Mucosa of descending colon (tissue), 3 donors: ENCODE measurements around the gene ZNF468. TPM values are rescaled to one million over a fixed set of nuclear protein-coding genes. Genes with fewer than 3 reads are reported as not detected.
"Not testable (repeated sequence)": the region's sequence is repeated elsewhere in the genome, so short reads cannot be mapped to it uniquely, and the experiment has no call there.

Source experiments
- ATAC-seq: fragments of 200-7000 bp; cut with Tn5 transposase; one replicate; pipeline ENCODE4 v1.9.1; 2020; ENCODE audit warnings: mild to moderate bottlenecking, moderate library complexity
- DNase-seq, 3 donors: peaks; one replicate each; pipeline ENCODE4 v3.0.0-alpha.2; 2020
- H3K36me3 ChIP-seq: fragments of 200-600 bp; one replicate; pipeline ENCODE4 v1.8.0; 2021; ENCODE audit warnings: low read depth, mild to moderate bottlenecking
- H3K4me1 ChIP-seq: fragments of 200-600 bp; one replicate; pipeline ENCODE4 v1.8.0; 2021; ENCODE audit warnings: low read depth, mild to moderate bottlenecking
- H3K4me3 ChIP-seq: fragments of 200-600 bp; one replicate; pipeline ENCODE4 v1.8.0; 2021; ENCODE audit warnings: mild to moderate bottlenecking
- H3K9me3 ChIP-seq: fragments of 200-600 bp; one replicate; pipeline ENCODE4 v1.8.0; 2021; ENCODE audit warnings: mild to moderate bottlenecking
- intact Hi-C, 2 donors: fragments of 100-400 bp; cut with DNase I in 1 of 2; cut with micrococcal nuclease in 1 of 2; formaldehyde crosslinking; loops; one replicate each; pipeline versions ENCODE4 v1.11.0 to v1.11.1; 2022; cut with DNase I, micrococcal nuclease
- long read RNA-seq, 2 donors: library from polyadenylated mRNA; unstranded; transcript quantifications; one replicate each; pipeline ENCODE4 v2.0.0, GENCODE V29; 2019 to 2021
- total RNA-seq, 3 donors: library from RNA; stranded (reverse); fragmentation: NEBNext Ultra II Directional in 2 of 3; extraction: Animal tissue kit (Norgen Biotek cat#: 25700) in 2 of 3; gene quantifications; one replicate each; pipeline versions ENCODE4 v1.2.1 to v1.2.4, GENCODE V29; 2021 to 2023
- TF ChIP-seq, protein P1 (sequence below): fragments of 200-600 bp; IDR thresholded peaks from one replicate; pipeline ENCODE4 v1.8.0; 2022; ENCODE audit warnings: antibody characterized with exemption, mild to moderate bottlenecking
- donor health status: DM: no; HTN: no; CAD: no; lungs with moderate emphysema.
- donor health status: DM: no; HTN: no; CAD: no.
- donor health status: DM: no; HTN: yes; CAD: no.

Gene ZNF468
- total RNA-seq: 10 to 100 TPM; 19.5 to 33.2 (median 30.7) TPM
- long read RNA-seq, donor 1, full-length matches to known transcripts: 14 of 19 reads
- long read RNA-seq, donor 1, partial matches to known transcripts: 2 of 19 reads
- long read RNA-seq, donor 1, other reads (novel, unspliced or antisense): 3 of 19 reads
- long read RNA-seq, donor 2, full-length matches to known transcripts: 2 of 5 reads
- long read RNA-seq, donor 2, partial matches to known transcripts: 1 of 5 reads
- long read RNA-seq, donor 2, other reads (novel, unspliced or antisense): 2 of 5 reads

DNA sequence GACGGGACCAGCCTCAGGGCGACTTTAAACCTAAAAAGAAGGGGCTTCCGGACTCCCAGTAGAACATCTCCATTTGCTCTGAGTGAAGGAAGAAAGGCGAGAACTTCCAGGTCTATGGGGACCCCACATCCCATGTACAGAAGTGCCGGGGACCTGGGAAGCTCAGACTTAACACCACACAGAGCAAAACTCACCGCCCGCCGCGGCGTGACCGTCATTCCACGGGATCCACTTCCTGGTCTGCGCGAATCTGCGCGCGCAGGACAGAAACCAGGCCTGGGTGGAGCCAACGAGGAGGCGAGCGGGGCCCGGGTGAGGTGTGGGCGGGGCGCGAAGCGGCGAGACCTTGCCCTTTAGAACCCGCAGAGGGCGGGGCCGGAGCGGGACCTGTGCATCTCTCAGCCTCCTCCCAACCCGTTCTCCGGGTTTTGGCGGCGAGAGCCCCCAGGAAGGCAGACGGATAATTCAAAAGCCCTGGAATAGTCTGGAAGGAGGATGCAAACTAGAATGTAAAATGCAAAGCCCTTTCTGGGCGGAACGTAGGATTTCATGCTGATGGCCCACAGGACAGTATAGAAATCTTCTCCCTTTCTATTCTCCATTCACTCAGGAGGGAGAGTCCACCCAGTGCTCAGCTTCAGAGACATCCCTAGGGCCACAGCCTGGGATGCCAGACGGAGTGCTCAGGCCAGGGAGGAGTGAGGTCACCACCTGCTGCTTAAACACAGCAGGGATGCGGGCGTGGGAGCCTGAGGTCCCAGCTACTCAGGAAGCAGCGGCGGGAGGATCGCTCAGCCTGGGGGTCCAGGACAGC is at the start of gene ZNF468:
Gene ZNF468, minus strand, starts transcription at position 242 of the 814 bp plus-strand sequence. CDS start 3,347 bp downstream, outside the sequence.
- H3K9me3 ChIP-seq, intact Hi-C loops, H3K4me1 ChIP-seq, H3K36me3 ChIP-seq: not testable (repeated sequence)
- ATAC-seq (peak; percentile 100), DNase-seq (peak; percentile 81 to 91 (median 84))
- peak within 1 kb of the TSS; percentile 36 for H3K4me3 ChIP-seq

DNA sequence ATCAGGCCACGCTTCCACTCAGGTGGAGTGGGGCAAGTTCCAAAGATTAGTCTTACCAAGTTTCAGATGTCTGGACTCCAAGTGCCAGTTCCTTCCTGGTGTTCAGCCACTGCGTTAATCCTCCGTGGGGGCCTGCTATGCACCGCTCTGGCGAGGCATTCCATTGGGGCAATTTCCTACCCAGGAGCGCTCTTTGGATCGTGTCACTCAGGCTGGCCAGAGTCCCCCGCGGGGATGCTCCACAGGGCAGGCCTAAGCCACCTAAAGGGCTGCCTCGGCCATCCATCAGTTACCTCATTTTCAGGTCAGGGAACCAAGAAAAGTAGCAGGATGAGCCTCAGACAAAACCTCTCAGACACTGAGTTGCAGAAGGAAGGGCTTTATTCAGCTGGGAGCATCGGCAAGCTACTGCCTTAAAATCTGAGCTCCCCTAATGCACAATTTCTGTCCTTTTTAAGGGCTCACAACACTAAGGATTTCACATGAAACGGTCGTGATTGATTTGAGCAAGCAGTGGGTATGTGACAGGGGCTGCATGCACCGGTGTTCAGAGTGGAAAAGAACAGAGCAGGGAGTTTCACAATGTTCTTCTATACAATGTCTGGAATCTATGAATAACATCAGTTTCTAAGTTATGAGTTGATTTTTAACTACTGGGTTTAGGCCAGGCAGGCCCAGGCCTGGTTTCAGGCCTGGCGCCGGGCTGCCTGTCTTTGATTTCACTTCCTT is 46.8 kb upstream of the ZNF468 start:
- H3K4me3 ChIP-seq, H3K4me1 ChIP-seq, DNase-seq, ATAC-seq, intact Hi-C loops: not testable (repeated sequence)
- peaks cover 16% of the 10 kb centered on the region for H3K36me3 ChIP-seq
- H3K9me3 ChIP-seq: peaks cover 23% of the 10 kb centered on the region

DNA sequence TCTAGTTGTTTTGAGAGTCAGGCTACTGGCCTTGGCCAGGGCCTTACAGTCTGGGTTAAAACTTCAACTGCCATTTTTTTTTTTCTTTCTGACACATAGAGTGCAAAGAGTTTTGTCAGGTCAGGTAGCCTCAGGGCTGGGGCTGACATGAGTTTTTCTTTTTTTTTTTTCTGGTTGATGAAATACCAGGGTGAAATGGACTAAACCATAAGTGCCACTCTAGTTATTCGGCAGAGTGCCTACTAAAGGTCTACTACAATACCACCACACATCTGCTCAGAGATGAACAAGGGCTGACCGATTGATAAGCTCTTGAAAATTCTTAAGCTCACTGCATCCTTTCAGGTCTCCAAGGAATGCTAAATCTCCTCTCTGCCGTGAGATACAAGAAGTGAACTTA is 44.4 kb upstream of the ZNF468 start:
- no peak for DNase-seq
- TF ChIP-seq, protein P1, sequence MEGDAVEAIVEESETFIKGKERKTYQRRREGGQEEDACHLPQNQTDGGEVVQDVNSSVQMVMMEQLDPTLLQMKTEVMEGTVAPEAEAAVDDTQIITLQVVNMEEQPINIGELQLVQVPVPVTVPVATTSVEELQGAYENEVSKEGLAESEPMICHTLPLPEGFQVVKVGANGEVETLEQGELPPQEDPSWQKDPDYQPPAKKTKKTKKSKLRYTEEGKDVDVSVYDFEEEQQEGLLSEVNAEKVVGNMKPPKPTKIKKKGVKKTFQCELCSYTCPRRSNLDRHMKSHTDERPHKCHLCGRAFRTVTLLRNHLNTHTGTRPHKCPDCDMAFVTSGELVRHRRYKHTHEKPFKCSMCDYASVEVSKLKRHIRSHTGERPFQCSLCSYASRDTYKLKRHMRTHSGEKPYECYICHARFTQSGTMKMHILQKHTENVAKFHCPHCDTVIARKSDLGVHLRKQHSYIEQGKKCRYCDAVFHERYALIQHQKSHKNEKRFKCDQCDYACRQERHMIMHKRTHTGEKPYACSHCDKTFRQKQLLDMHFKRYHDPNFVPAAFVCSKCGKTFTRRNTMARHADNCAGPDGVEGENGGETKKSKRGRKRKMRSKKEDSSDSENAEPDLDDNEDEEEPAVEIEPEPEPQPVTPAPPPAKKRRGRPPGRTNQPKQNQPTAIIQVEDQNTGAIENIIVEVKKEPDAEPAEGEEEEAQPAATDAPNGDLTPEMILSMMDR: no peak
- no peak for ATAC-seq
- peaks cover 8% of the 10 kb centered on the region for H3K36me3 ChIP-seq
- H3K9me3 ChIP-seq: peaks cover 9% of the 10 kb centered on the region
- intact Hi-C loops: no loop called here
- no peak overlapping the region for H3K4me3 ChIP-seq
- H3K4me1 ChIP-seq: no peaks in the 10 kb centered on the region

DNA sequence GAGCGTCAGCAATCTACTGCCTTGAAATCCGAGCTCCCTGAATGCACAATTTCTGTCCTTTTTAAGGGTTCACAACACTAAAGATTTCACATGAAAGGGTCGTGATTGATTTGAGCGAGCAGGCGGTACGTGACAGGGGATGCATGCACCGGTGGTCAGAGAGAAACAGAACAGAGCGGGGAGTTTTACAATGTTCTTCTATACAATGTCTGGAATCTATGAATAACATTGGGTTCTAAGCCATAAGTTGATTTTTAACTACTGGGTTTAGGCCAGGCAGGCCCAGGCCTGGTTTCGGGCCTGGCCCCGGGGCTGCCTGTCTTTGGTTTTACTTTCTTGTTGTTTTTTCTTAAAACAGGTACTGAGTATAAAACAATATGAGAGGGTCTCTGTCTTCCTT is 41.2 kb upstream of the ZNF468 start:
- H3K4me1 ChIP-seq, H3K9me3 ChIP-seq, H3K4me3 ChIP-seq, DNase-seq, ATAC-seq, intact Hi-C loops, H3K36me3 ChIP-seq: not testable (repeated sequence)

DNA sequence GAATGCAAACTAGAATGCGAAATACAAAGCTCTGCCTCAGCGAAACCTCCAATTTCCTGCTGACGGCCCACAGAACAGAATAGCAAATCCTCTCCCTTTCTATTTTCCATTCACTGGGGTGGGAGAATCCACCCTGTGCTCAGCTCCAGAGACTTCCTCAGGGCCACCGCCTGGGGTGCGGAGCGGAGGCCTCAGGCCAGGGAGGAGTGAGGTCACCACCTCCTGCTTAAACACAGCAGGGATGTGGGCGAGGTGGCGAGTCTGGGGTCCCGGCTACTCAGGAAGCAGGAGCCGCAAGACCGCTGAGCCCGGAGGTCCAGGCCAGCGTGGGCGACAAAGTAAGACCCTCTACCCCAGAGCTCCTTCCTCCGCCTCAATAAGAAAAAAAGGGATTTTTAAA is 40.7 kb upstream of the ZNF468 start:
- intact Hi-C loops: no loop called here
- DNase-seq (peak in 1 of 3 donors; percentile 10), ATAC-seq (no peak)
- Histone ChIP-seq H3K4me1 (peaks cover 6% of the 10 kb centered on the region), H3K36me3 (no peaks in the 10 kb centered on the region), H3K4me3 (no peak overlapping the region), H3K9me3 (no peaks in the 10 kb centered on the region)
- TF ChIP-seq, protein P1: no peak

DNA sequence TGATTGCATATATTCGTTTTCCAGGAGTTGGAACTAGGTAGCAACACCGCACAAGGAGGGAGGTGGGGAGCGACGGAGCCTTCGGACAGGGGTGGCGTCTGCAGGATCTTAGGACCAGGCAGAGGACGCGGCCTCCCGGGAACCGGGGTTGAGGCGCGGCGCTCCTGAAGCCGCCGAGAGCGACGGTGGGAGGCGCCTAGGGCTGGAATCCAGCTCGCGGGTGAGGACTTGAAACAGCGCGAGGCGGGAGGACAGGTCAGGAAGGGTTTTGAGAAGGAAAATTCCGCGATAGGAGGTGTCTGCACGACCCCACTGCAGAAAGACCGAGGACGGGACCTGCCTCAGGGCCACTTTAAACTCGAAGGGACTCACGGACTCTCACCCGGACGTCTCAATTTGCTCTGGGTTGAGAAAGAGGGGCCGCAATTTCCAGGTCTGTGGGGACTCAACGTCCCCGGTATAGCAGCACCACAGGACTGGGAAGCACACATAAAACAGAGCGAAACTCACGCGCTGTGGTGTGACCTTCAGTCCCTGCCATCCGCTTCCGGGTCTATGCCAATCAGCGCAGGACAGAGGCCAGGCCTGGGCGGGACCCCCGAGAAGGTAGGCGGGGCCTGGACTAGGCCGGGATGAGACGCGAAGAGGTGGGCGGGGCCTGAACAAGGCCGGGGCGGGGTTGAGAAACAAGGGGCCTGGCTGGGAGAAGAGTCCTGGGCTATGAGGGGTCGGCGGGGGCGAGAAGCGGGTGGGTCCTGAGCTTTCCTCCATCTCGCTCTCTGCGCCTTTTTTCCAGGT is 39.9 kb upstream of the ZNF468 start, which contains the start of gene ZNF320:
Gene ZNF320, minus strand, starts transcription at position 498 of the 798 bp plus-strand sequence. CDS start 7,380 bp downstream, outside the sequence.
- ATAC-seq: peak; percentile 99
- TF ChIP-seq, protein P1: no peak
- peaks cover 6% of the 10 kb centered on the region for H3K4me1 ChIP-seq
- no peaks in the 10 kb centered on the region for H3K36me3 ChIP-seq
- intact Hi-C loops: no loop called here
- no peaks in the 10 kb centered on the region for H3K9me3 ChIP-seq
- H3K4me3 ChIP-seq: peak within 1 kb of the TSS; percentile 74
- peak; percentile 97 to 99 (median 97) for DNase-seq
